NCI-H2227 treated with DMSO at 0.1 percent for 48 hours (cell line): ENCODE results near the gene CNPY3.

Source experiments
- DNase-seq: peaks from one replicate; lab custom pipeline; 2025; lab: John Stamatoyannopoulos, UW

CNPY3 gene

GRCh38 chr6:42981836-42982235 lies 52.6 kb downstream of the CNPY3 start:
- DNase-seq: no peak

GRCh38 chr6:42984001-42984923 lies 55.0 kb downstream of the CNPY3 start, which contains the start of gene PPP2R5D:
TSS of gene PPP2R5D (plus strand) at chr6:42984570. CDS start at chr6:42984678, 108 bp downstream.
- DNase-seq: peak; percentile 94

DNA sequence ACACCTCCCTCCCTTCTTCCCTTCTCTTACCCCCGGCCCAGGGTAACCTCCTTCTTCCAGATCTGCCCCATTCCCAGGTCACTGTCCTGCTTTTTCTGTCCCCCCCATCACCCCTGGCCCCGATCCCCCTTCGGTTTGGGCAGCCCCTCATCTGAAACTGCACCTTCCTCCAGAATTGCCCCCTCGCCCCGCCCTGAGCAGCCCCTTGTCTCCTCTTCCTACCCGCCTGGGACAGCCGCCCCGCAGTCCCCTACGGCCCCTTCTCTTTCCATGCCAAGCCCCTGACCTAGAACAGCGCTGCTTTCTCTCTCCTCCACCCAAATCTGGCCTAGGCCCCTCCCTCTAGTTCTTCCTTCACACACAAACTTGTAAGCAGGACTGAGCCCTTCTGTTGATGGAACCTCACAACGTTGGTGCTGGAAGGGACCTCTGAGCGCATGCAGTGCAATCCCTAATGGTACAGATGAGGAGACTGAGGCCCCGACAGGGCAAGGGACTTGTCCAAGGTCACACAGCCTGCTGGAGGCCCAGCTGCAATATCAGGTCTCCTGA lies 55.7 kb downstream of the CNPY3 start:
- DNase-seq: no peak

- DNase-seq: no peak
These were observed 58.5 kb downstream of the CNPY3 start for GRCh38 chr6:42987533-42988451.

- DNase-seq: no peak
These were observed 59.3 kb downstream of the CNPY3 start for GRCh38 chr6:42988486-42989020.
